ENCODE data around the gene LGR5. TPM values are rescaled to one million over a fixed set of nuclear protein-coding genes. Genes with fewer than 3 reads are reported as not detected.

Gene LGR5
- total RNA-seq, 1 experiment from 2014 or later: 0.17 TPM

DNA sequence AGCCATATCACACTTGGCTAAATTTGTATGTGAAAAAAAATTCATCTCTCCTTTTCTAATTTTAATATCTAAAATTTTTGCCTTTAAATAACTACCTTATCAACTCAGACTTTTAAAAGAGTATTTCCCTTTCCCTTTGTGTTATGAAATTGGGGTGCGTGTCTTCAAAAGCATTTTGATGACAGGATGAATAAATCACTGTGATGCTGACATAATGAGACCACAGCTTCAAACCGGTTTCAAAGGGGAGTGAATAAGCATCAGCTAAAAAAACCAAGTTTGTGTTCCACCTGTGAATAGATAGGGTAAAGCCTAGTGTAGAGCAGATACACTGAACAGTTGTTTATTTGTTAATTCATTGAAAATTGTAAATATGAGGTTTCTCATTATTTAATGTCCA lies 85.0 kb downstream of the LGR5 start:
- no peaks in the 10 kb centered on the region; the same call in 1 of the 2 replicates for H3K27me3 Mint-ChIP-seq (ENCODE audit: low read depth)
- H3K36me3 Mint-ChIP-seq: peaks cover 4% of the 10 kb centered on the region; the same call in 1 of the 2 replicates
- H3K9me3 Mint-ChIP-seq: peaks cover 16% of the 10 kb centered on the region
- ChIA-PET POLR2A (no interaction called here), CTCF (no interaction called here)
- H3K4me1 Mint-ChIP-seq: peaks cover 10% of the 10 kb centered on the region
- ATAC-seq (no peak), DNase-seq (ENCODE audit: low spot score) (no peak)
- TF ChIP-seq, protein P1, sequence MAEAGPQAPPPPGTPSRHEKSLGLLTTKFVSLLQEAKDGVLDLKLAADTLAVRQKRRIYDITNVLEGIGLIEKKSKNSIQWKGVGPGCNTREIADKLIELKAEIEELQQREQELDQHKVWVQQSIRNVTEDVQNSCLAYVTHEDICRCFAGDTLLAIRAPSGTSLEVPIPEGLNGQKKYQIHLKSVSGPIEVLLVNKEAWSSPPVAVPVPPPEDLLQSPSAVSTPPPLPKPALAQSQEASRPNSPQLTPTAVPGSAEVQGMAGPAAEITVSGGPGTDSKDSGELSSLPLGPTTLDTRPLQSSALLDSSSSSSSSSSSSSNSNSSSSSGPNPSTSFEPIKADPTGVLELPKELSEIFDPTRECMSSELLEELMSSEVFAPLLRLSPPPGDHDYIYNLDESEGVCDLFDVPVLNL (CRISPR knock-in tag; IDR thresholded peaks at IDR 0.05; ENCODE audit: borderline replicate concordance, low read depth): no peak
- TF ChIP-seq, protein P2, sequence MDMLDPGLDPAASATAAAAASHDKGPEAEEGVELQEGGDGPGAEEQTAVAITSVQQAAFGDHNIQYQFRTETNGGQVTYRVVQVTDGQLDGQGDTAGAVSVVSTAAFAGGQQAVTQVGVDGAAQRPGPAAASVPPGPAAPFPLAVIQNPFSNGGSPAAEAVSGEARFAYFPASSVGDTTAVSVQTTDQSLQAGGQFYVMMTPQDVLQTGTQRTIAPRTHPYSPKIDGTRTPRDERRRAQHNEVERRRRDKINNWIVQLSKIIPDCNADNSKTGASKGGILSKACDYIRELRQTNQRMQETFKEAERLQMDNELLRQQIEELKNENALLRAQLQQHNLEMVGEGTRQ (CRISPR knock-in tag; IDR thresholded peaks at IDR 0.05): no peak
- TF ChIP-seq NFYB (CRISPR knock-in tag; conservative IDR thresholded peaks at IDR 0.05; ENCODE audit: low read depth) (no peak), NR2C2 (CRISPR knock-in tag; IDR thresholded peaks at IDR 0.05) (no peak), TP53 (CRISPR knock-in tag; IDR thresholded peaks at IDR 0.05) (no peak), NR1H2 (CRISPR knock-in tag; IDR thresholded peaks at IDR 0.05) (no peak), NFE2L1 (CRISPR knock-in tag; IDR thresholded peaks at IDR 0.05) (no peak)
- TF ChIP-seq, protein P3, sequence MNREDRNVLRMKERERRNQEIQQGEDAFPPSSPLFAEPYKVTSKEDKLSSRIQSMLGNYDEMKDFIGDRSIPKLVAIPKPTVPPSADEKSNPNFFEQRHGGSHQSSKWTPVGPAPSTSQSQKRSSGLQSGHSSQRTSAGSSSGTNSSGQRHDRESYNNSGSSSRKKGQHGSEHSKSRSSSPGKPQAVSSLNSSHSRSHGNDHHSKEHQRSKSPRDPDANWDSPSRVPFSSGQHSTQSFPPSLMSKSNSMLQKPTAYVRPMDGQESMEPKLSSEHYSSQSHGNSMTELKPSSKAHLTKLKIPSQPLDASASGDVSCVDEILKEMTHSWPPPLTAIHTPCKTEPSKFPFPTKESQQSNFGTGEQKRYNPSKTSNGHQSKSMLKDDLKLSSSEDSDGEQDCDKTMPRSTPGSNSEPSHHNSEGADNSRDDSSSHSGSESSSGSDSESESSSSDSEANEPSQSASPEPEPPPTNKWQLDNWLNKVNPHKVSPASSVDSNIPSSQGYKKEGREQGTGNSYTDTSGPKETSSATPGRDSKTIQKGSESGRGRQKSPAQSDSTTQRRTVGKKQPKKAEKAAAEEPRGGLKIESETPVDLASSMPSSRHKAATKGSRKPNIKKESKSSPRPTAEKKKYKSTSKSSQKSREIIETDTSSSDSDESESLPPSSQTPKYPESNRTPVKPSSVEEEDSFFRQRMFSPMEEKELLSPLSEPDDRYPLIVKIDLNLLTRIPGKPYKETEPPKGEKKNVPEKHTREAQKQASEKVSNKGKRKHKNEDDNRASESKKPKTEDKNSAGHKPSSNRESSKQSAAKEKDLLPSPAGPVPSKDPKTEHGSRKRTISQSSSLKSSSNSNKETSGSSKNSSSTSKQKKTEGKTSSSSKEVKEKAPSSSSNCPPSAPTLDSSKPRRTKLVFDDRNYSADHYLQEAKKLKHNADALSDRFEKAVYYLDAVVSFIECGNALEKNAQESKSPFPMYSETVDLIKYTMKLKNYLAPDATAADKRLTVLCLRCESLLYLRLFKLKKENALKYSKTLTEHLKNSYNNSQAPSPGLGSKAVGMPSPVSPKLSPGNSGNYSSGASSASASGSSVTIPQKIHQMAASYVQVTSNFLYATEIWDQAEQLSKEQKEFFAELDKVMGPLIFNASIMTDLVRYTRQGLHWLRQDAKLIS (CRISPR knock-in tag; IDR thresholded peaks at IDR 0.05; ENCODE audit: borderline replicate concordance): no peak
- TF ChIP-seq, protein P4, sequence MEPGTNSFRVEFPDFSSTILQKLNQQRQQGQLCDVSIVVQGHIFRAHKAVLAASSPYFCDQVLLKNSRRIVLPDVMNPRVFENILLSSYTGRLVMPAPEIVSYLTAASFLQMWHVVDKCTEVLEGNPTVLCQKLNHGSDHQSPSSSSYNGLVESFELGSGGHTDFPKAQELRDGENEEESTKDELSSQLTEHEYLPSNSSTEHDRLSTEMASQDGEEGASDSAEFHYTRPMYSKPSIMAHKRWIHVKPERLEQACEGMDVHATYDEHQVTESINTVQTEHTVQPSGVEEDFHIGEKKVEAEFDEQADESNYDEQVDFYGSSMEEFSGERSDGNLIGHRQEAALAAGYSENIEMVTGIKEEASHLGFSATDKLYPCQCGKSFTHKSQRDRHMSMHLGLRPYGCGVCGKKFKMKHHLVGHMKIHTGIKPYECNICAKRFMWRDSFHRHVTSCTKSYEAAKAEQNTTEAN (CRISPR knock-in tag; IDR thresholded peaks at IDR 0.05): no peak
- no peak overlapping the region for H3K27ac Mint-ChIP-seq
- H3K4me3 Mint-ChIP-seq: no peak overlapping the region

DNA sequence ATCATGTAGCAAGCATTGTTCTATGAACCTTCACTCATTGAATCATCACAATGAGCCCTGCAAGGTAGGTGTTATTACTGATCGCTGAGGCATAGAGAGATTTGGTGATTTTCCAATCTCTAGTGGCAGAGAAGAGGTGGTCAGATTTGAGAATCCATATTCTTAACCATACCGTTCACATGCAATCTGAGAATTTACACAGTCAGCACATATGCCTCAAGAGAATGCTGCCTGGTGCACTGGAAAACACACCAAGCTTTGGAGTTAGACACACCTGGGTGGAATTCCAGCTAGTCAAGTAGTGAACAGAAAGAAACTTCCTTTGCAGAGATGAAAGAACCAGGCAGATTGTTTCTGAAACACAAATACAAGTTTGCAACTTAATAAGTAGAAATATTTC lies 94.1 kb downstream of the LGR5 start:
- Mint-ChIP-seq H3K4me1 (no peaks in the 10 kb centered on the region), H3K27me3 (ENCODE audit: low read depth) (no peaks in the 10 kb centered on the region), H3K4me3 (no peak overlapping the region), H3K27ac (no peak overlapping the region), H3K36me3 (no peaks in the 10 kb centered on the region), H3K9me3 (no peaks in the 10 kb centered on the region)
- DNase-seq (ENCODE audit: low spot score) (no peak), ATAC-seq (no peak)
- POLR2A ChIA-PET: no interaction called here
- CTCF ChIA-PET: no interaction called here
- TF ChIP-seq CREM (CRISPR knock-in tag; IDR thresholded peaks at IDR 0.05) (no peak), SP1 (CRISPR knock-in tag; conservative IDR thresholded peaks at IDR 0.05) (no peak), GABPB1 (CRISPR knock-in tag; IDR thresholded peaks at IDR 0.05) (no peak), KAT7 (CRISPR knock-in tag; IDR thresholded peaks at IDR 0.05; ENCODE audit: borderline replicate concordance) (no peak), SMAD3 (CRISPR knock-in tag; IDR thresholded peaks at IDR 0.05; ENCODE audit: borderline replicate concordance) (no peak), ZNF219 (CRISPR knock-in tag; IDR thresholded peaks at IDR 0.05; ENCODE audit: borderline replicate concordance) (no peak), ZNF263 (CRISPR knock-in tag; IDR thresholded peaks at IDR 0.05; ENCODE audit: low read depth) (no peak), MYBL2 (CRISPR knock-in tag; IDR thresholded peaks at IDR 0.05) (no peak)
- TF ChIP-seq, protein P5, sequence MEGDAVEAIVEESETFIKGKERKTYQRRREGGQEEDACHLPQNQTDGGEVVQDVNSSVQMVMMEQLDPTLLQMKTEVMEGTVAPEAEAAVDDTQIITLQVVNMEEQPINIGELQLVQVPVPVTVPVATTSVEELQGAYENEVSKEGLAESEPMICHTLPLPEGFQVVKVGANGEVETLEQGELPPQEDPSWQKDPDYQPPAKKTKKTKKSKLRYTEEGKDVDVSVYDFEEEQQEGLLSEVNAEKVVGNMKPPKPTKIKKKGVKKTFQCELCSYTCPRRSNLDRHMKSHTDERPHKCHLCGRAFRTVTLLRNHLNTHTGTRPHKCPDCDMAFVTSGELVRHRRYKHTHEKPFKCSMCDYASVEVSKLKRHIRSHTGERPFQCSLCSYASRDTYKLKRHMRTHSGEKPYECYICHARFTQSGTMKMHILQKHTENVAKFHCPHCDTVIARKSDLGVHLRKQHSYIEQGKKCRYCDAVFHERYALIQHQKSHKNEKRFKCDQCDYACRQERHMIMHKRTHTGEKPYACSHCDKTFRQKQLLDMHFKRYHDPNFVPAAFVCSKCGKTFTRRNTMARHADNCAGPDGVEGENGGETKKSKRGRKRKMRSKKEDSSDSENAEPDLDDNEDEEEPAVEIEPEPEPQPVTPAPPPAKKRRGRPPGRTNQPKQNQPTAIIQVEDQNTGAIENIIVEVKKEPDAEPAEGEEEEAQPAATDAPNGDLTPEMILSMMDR (IDR thresholded peaks at IDR 0.05): no peak
- TF ChIP-seq, protein P6, sequence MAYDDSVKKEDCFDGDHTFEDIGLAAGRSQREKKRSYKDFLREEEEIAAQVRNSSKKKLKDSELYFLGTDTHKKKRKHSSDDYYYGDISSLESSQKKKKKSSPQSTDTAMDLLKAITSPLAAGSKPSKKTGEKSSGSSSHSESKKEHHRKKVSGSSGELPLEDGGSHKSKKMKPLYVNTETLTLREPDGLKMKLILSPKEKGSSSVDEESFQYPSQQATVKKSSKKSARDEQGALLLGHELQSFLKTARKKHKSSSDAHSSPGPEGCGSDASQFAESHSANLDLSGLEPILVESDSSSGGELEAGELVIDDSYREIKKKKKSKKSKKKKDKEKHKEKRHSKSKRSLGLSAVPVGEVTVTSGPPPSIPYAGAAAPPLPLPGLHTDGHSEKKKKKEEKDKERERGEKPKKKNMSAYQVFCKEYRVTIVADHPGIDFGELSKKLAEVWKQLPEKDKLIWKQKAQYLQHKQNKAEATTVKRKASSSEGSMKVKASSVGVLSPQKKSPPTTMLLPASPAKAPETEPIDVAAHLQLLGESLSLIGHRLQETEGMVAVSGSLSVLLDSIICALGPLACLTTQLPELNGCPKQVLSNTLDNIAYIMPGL (CRISPR knock-in tag; IDR thresholded peaks at IDR 0.05): no peak
- TF ChIP-seq, protein P7, sequence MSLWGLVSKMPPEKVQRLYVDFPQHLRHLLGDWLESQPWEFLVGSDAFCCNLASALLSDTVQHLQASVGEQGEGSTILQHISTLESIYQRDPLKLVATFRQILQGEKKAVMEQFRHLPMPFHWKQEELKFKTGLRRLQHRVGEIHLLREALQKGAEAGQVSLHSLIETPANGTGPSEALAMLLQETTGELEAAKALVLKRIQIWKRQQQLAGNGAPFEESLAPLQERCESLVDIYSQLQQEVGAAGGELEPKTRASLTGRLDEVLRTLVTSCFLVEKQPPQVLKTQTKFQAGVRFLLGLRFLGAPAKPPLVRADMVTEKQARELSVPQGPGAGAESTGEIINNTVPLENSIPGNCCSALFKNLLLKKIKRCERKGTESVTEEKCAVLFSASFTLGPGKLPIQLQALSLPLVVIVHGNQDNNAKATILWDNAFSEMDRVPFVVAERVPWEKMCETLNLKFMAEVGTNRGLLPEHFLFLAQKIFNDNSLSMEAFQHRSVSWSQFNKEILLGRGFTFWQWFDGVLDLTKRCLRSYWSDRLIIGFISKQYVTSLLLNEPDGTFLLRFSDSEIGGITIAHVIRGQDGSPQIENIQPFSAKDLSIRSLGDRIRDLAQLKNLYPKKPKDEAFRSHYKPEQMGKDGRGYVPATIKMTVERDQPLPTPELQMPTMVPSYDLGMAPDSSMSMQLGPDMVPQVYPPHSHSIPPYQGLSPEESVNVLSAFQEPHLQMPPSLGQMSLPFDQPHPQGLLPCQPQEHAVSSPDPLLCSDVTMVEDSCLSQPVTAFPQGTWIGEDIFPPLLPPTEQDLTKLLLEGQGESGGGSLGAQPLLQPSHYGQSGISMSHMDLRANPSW (CRISPR knock-in tag; conservative IDR thresholded peaks at IDR 0.05; ENCODE audit: low read depth): no peak
- TF ChIP-seq, protein P8, sequence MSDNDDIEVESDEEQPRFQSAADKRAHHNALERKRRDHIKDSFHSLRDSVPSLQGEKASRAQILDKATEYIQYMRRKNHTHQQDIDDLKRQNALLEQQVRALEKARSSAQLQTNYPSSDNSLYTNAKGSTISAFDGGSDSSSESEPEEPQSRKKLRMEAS (CRISPR knock-in tag; IDR thresholded peaks at IDR 0.05): no peak

Measured in WTC11 (cell line).